Measurements from ENCODE around the gene GALR1. TPM values are rescaled to one million over a fixed set of nuclear protein-coding genes. Genes with fewer than 3 reads are reported as not detected.

Gene GALR1
- total and polyA plus RNA-seq, 10 donors: not detected

GRCh38 chr18:77208964-77209363, 40.7 kb upstream of the GALR1 start:
- intact Hi-C loops (cut with DNase I; ENCODE audit: low total_unique reads): loop anchor here (5.0 kb wide), 1 partner anchor 67 kb away; no protein-coding TSS in a partner anchor
- peak overlapping the region in 7 of 8 donors; percentile 13 to 57 (median 23) for H3K4me3 ChIP-seq
- no peaks in the 10 kb centered on the region for H3K36me3 ChIP-seq
- DNase-seq: no peak
- H3K27me3 ChIP-seq (replicated peaks in 1 of 7): no peaks in the 10 kb centered on the region
- H3K27ac ChIP-seq: peak overlapping the region; percentile 59 to 85 (median 78)
- TF ChIP-seq POLR2AphosphoS5 (IDR thresholded peaks at IDR 0.05): peak in 1 of 3 donors; percentile 65
- TF ChIP-seq CTCF (IDR thresholded peaks at IDR 0.05 in 8 of 11, conservative IDR thresholded peaks at IDR 0.05 in 3 of 11): no peak
- no peaks in the 10 kb centered on the region for H3K9me3 ChIP-seq
- H3K4me1 ChIP-seq: peaks cover 15 to 68% (median 46%) of the 10 kb centered on the region in 6 donors
- 6 to 9% (median 6%) methylated on average over 4 of the region's 4 CpGs for WGBS, 5 donors

DNA sequence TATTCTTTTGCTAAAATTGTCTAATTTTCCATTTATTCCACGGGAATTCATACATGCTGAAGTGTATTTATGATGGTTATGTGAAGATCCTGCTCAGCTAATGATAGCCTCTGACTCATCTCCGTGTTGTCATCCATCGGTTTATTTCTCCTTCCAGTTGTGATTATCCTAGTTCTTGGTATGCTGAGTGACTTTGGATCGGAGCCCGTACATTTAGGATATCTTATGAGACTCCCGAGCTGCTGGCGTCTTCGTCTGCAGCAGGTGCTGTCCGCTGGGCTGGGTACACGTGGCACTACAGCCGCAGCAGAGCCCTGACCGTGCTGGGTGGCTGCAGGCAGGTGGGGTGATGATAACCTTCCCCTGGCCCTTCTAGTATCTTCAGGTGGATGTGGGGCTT, 40.1 kb upstream of the GALR1 start:
- 90 to 95% (median 92%) methylated on average over 12 of the region's 12 CpGs for WGBS, 5 donors
- Histone ChIP-seq H3K36me3 (no peaks in the 10 kb centered on the region), H3K4me1 (peaks cover 15 to 68% (median 46%) of the 10 kb centered on the region in 6 donors), H3K27ac (peak overlapping the region in 6 of 8 donors; percentile 75 to 85 (median 80)), H3K27me3 (replicated peaks in 1 of 7) (no peaks in the 10 kb centered on the region), H3K9me3 (no peaks in the 10 kb centered on the region), H3K4me3 (peak overlapping the region in 1 of 8 donors; percentile 57)
- DNase-seq: no peak
- TF ChIP-seq POLR2A (IDR thresholded peaks at IDR 0.05) (no peak), POLR2AphosphoS5 (IDR thresholded peaks at IDR 0.05) (no peak), CTCF (IDR thresholded peaks at IDR 0.05 in 8 of 11, conservative IDR thresholded peaks at IDR 0.05 in 3 of 11) (no peak)
- intact Hi-C loops (cut with DNase I; ENCODE audit: low total_unique reads): loop anchor here (5.0 kb wide), 1 partner anchor 67 kb away; no protein-coding TSS in a partner anchor

DNA sequence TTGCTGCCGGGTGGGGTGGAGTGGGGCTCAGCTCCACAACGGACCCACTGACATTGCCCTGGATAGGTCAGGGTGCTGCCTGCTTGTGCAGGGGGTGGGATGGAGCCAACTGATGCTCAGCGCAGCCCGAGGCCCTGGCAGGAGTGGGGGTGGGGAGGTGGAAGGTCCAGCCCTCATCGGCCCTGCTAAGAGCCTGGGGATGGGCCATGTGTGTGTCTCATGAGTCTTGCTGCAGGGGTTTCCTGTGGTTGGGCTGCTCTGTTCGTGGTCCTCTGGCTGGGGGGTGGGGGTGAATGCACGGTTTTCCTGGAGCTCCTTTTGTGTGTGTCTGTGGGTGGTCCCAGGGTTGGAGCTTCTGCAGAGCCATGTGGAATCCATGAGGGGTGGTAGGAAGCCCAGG, 39.4 kb upstream of the GALR1 start:
- DNase-seq: no peak
- intact Hi-C loops (cut with DNase I; ENCODE audit: low total_unique reads): loop anchor here (5.0 kb wide), 1 partner anchor 208 kb away; no protein-coding TSS in a partner anchor
- no peak overlapping the region for H3K4me3 ChIP-seq
- H3K36me3 ChIP-seq: no peaks in the 10 kb centered on the region
- no peak for TF ChIP-seq CTCF (IDR thresholded peaks at IDR 0.05 in 8 of 11, conservative IDR thresholded peaks at IDR 0.05 in 3 of 11)
- H3K27ac ChIP-seq: peak overlapping the region in 2 of 8 donors; percentile 8 to 85
- H3K27me3 ChIP-seq (replicated peaks in 1 of 7): no peaks in the 10 kb centered on the region
- H3K4me1 ChIP-seq: peaks cover 15 to 65% (median 46%) of the 10 kb centered on the region in 6 donors
- H3K9me3 ChIP-seq: no peaks in the 10 kb centered on the region
- 37 to 52% (median 48%) methylated on average over 4 to 7 of the region's 7 CpGs for WGBS, 5 donors

DNA sequence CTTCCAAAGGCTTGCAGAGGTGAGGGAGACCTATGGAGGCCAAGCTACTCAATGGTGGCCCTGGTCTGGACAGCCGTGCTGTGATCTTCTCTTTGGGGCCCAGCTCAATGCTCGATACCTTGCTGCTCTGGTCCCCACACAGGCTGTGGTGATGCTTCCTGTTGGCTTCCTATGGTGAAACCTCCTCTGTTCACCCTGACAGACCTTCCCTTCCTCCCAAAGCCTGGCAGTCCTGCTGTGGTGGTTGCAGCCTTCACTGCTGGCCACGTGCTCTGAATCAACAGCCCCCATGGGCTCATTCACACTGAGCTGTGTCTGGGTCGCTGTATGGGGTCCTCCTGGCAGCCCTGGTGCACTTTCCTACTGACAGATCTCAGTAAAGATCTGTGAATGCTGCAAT, 31.0 kb upstream of the GALR1 start:
- Histone ChIP-seq H3K36me3 (no peaks in the 10 kb centered on the region), H3K27me3 (replicated peaks in 1 of 7) (no peaks in the 10 kb centered on the region), H3K4me1 (peaks cover 0 to 4% (median 0%) of the 10 kb centered on the region in 6 donors), H3K9me3 (no peaks in the 10 kb centered on the region), H3K27ac (no peak overlapping the region), H3K4me3 (no peak overlapping the region)
- DNase-seq: no peak
- 20 to 59% (median 49%) methylated on average over 2 to 4 of the region's 4 CpGs for WGBS, 5 donors
- intact Hi-C loops (cut with DNase I; ENCODE audit: low total_unique reads): no loop called here
- TF ChIP-seq POLR2AphosphoS5 (IDR thresholded peaks at IDR 0.05) (no peak), POLR2A (IDR thresholded peaks at IDR 0.05) (no peak), CTCF (IDR thresholded peaks at IDR 0.05 in 8 of 11, conservative IDR thresholded peaks at IDR 0.05 in 3 of 11) (no peak)

Measured in spleen (tissue), 11 donors.